ENCODE results near the gene ZDHHC16.

The ZDHHC16 gene

DNA sequence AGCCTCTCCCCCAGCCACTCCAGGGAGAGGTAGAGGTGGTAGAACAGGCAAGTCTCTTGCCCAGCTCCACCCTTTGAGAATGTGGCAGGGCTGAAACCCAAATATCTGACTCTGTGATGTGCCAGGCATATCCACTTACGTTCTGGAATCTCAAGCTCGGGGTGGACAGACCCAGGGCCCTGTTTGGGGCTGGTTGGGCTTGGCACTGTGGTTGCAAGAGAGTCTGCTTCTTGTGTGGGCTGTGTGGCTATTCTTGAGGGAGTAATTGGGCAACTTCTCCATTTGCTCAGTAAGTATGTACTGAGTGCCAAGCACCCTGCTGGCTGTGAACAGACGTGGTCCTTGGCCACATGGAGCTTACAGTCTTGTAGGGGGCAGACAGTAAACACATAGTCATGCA lies 57.4 kb downstream of the ZDHHC16 start:
- Histone ChIP-seq H3K4me3 (ENCODE audit: low read depth in 1 of 5, low read length in 5 of 5) (peak overlapping the region in 1 of 5 donors; percentile 10), H3K9me3 (ENCODE audit: control insufficient read depth in 5 of 5, low read length in 5 of 5) (no peaks in the 10 kb centered on the region), H3K27ac (ENCODE audit: low read depth, low read length) (no peak overlapping the region), H3K36me3 (ENCODE audit: control insufficient read depth in 5 of 5, insufficient read depth in 5 of 5, low read length in 5 of 5) (no peaks in the 10 kb centered on the region), H3K9ac (ENCODE audit: low read length in 5 of 5) (no peak overlapping the region), H3K4me1 (ENCODE audit: control insufficient read depth in 5 of 5, insufficient read depth in 5 of 5, low read length in 5 of 5) (peaks cover 0 to 22% (median 10%) of the 10 kb centered on the region in 5 donors), H3K27me3 (ENCODE audit: control insufficient read depth in 5 of 5, insufficient read depth in 4 of 5, low read length in 5 of 5) (no peaks in the 10 kb centered on the region)

DNA sequence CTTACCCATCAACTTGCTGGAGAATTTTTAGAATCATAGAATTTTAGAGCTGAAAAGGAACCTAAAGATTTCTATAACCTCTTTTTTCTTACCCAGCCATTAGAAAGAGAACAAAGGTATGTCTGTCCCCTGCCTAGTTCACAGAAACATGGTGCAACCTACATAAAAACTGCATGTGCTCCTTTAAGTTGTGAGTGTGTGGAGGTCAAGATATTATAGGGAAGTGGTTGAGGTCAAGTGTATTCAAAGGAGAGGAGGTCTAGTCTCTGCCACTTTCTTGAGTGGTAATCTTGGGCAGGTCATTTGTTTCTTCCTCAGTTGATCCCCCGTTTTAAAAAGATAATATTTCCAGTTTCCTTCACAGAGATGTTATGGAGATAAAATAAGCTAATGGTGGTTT lies 59.2 kb downstream of the ZDHHC16 start:
- peak overlapping the region in 1 of 5 donors; percentile 3 for H3K9ac ChIP-seq (ENCODE audit: low read length in 5 of 5)
- peaks cover 0 to 17% (median 6%) of the 10 kb centered on the region in 5 donors for H3K4me1 ChIP-seq (ENCODE audit: control insufficient read depth in 5 of 5, insufficient read depth in 5 of 5, low read length in 5 of 5)
- no peak overlapping the region for H3K27ac ChIP-seq (ENCODE audit: low read depth, low read length)
- no peak overlapping the region for H3K4me3 ChIP-seq (ENCODE audit: low read depth in 1 of 5, low read length in 5 of 5)
- H3K27me3 ChIP-seq (ENCODE audit: control insufficient read depth in 5 of 5, insufficient read depth in 4 of 5, low read length in 5 of 5), result no peaks in the 10 kb centered on the region
- H3K36me3 ChIP-seq (ENCODE audit: control insufficient read depth in 5 of 5, insufficient read depth in 5 of 5, low read length in 5 of 5), result no peaks in the 10 kb centered on the region
- H3K9me3 ChIP-seq (ENCODE audit: control insufficient read depth in 5 of 5, low read length in 5 of 5), result no peaks in the 10 kb centered on the region

DNA sequence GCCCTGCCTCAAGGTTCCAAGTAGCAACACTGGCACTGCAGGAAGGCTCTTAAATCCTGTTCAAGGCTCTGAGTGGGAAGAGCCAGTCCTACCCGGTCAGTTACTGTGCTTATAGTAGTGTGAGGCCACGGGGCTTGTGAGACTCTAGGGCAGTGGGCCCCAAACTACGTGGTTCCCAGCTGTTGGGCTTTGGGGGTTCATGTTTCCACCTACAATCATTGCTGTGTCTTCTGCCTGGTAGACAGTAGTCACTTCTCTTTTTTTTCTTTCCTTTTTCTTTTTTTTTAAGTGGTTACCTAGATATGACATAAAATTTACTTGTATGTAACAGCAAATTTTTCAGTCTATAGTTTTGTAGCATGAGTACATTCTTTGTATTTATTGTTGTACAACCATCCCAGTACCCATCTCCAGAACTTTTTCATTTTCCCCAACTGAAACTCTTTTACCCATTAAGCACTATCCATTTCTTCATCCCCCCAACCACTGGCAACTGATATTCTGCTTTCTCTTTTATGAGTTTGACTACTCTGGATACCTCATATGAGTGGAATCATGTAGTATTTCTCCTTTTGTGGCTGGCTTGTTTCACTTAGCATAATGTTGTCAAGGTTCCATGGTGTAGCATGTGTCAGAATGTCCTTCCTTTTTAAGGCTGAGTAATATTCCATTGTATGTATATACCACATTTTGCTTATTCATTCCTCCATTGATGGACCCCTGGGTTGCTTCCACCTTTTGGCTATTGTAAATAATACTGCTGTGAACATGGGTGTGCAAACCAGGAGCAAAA lies 60.4 kb downstream of the ZDHHC16 start:
- Histone ChIP-seq H3K4me1 (ENCODE audit: control insufficient read depth in 5 of 5, insufficient read depth in 5 of 5, low read length in 5 of 5) (peaks cover 0 to 10% (median 1%) of the 10 kb centered on the region in 5 donors), H3K9me3 (ENCODE audit: control insufficient read depth in 5 of 5, low read length in 5 of 5) (no peaks in the 10 kb centered on the region), H3K27ac (ENCODE audit: low read depth, low read length) (no peak overlapping the region), H3K27me3 (ENCODE audit: control insufficient read depth in 5 of 5, insufficient read depth in 4 of 5, low read length in 5 of 5) (no peaks in the 10 kb centered on the region), H3K9ac (ENCODE audit: low read length in 5 of 5) (no peak overlapping the region), H3K4me3 (ENCODE audit: low read depth in 1 of 5, low read length in 5 of 5) (no peak overlapping the region), H3K36me3 (ENCODE audit: control insufficient read depth in 5 of 5, insufficient read depth in 5 of 5, low read length in 5 of 5) (no peaks in the 10 kb centered on the region)

Measured in subcutaneous abdominal adipose tissue (tissue), 5 donors.